Stimulated activated CD4-positive, alpha-beta T cell treated with anti-CD3 and anti-CD28 coated beads, Interleukin-1b, Interleukin-23, amount 100 ng/mL, for 24 hours (primary cell): ENCODE measurements around the gene KCTD13.
"Not testable (repeated sequence)": the region's sequence is repeated elsewhere in the genome, so short reads cannot be mapped to it uniquely, and the experiment has no call there.

Source experiments
- DNase-seq, 4 experiments: peaks; one replicate each; pipeline ENCODE4 v3.0.0-alpha.2; 2020; ENCODE audit warnings: low read depth in 4 of 4, low spot score in 1 of 4

KCTD13 gene

DNA sequence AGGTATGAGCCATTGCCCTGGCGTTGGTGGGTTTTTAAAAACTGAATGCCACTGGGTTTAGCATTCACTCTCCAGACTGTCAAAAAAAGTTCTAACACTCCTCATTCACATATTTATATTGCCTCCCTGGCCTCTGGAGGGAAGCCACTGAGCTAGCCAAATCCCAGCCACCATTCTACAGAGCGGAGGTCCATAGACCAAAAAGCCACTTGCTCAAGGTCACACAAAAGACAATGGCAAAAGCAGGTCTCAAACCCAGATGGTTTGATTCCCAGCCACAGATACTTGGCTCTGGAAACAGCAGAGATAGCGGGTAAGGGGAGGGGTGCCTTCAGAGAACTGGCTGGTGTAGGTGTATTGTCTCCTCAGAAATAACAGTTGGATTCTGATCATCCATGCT, 45.0 kb downstream of the KCTD13 start:
- no peak for DNase-seq

DNA sequence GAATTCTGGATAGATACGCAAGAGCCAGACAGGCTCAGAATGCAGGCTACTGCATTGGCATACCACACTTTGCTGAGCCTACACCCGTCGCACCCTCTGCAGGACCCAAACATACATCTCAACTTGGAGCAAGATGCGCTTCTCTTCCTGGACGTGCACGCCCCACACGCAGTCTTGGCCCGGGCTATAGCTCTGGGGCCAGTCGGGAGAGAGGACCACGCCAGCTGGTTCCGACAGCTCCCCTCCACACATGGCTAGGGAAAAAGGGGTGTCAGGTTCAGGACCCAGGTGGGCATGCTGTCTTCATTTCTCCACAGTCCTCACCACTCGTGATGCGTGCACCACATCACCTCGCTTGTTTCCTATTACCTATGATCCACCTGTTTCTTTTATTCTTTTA, 47.9 kb downstream of the KCTD13 start:
- no peak for DNase-seq

DNA sequence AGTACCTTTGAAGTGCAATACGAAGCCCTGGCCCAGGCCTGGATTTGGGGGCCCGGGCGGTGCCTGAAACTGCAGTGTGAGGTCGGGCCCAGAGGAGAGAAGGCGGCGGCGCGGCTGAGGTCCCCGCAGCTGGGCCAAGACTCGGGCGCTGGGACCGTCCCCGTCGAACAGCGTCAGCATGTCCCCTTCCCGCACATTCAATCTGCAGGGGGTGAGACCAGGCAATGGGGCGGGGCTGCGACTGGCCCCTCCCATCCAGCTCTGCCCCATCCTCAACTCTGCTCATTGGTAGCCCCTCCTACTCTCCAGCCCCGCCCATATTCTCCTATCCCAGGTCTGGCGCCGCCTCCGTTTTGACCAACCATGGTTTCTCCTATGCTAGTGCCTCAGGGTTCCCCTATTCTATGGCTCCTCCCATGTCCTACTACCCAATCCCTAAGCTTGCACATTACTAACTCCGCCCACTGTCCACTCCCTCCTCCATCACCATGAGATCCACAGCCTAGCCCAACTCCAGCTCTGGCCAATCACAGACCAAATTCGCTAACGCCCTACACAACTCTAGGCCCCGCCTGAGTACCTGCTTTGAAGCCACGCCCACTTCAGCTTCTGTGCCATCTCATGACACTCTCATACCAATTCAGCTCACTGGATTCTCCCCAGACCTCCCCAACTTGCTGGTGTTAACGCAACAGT, 48.6 kb downstream of the KCTD13 start:
- DNase-seq: peak in 2 of 4 experiments; percentile 25 to 53

DNA sequence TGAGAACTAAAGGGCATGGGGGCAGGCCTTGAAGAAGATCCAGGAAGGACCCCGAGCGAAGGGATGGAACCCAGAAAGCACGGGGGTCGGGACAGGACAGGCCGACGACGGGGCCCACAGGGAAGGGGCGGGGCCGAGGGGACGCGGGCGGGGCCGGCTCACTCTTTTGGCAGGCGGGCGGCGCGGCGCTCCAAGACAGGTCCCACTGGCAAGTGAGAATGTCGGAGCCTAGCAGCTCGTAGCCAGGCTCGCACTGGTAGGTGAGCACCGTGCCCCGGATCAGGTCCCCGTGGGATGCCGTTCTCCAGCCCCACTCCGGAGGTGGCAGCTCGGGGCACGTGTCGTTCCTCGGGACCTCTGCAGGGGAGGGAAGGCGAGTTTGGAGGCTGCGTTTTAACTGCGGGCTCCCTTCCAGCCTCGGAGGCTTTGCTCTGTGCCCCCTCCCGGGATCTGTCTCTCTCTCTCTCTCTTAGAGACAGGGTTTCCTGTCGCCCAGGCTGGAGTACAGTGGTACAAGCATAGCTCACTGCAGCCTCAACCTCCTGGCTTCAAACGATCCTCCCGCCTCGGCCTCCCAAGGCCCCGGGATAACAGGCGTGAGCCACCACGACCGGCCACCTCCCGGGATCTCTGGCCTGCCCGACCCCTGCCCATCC, 49.3 kb downstream of the KCTD13 start:
- DNase-seq: peak in 1 of 4 experiments; percentile 22

DNA sequence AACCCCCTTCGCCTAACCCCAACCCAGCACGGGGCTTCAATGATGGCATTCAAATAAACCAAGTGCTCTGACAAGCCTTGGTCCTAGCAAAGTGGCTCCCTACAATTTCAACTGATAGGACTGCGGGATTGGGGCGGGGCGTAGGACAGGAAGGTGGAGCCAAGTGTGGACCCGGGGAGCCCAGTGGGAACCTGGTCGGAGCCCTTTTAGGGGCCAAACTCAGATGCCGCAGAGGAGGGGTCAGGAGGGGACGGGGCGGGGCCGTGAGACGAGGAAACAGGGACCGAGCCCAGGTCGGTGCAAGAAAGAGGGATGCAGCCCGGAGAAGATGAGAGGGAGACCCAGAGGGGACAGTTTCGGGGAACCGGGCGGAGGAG, 49.8 kb downstream of the KCTD13 start:
- DNase-seq: no peak

DNA sequence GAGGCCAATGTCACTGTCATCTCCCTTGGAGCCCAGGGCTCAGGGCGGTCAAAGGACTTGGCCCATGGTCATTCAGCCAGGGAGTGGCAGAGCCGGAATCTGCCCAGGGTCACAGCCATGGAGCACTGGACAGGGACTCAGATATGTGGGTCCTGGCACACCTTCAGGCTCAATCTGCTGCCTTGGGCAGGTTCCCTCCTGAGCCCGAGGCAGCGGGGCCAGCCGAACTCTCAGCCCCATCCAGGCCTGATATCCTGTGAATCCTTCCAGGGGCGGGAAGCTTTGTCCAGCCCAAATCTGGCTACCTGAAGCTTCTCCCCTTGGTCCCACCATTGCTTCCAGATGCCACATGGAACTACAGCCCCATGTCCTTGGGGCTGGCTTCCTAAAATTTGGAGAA, 50.8 kb downstream of the KCTD13 start:
- DNase-seq: no peak

DNA sequence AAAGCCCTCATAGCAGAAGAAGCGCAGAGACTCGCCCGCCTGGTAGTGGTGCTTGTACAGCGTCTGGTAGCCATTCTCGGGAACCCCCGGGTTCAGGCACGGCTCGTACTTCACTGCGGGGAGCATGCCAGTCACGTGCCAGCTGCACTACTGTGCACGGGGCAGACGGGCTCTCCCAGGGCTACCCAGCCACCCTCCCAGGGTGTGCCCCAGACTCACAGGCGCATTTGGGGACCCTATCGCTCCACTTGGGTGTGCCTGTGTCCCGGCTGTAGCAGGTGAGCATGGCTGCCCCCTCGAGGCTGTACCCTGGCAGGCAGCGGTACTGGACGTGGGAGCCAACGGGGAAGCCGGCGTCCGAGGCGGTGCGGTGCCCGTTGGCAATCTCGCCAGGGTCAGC, 52.7 kb downstream of the KCTD13 start:
- DNase-seq: no peak

DNA sequence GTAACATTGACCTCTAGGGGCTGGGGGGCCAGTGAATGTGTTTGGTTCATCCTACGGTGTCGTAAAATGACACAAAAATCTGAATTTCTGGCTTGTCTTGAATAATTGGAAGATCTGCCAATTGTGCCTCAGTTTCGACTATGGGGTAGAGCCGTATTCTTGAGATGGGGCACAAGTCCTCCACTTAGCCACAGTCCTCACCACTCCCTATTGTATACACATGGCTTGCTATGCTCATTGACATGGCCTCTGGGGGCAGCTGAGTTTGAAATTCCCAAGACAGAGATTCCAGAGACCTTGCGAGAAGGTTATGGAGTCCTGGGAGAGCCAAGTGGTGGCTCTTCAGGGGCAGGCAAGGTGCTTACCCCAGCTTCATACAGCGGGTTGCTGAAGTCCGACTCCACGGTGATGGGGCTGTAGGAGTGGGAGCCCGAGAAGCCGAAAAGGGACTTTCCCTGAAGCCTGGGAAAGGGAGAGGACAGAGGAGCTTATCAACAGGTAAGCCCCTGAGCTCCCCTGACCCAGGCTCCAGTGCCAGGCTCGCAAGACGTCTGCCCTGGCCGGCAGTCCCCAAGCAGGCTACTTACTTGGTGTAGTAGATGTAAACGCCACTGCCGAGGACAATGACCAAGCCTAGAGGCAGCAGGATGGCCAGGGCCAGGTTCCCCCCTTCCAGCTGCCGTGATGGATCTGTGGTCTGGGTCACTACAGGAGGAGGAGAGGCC, 54.0 kb downstream of the KCTD13 start:
- DNase-seq: no peak

DNA sequence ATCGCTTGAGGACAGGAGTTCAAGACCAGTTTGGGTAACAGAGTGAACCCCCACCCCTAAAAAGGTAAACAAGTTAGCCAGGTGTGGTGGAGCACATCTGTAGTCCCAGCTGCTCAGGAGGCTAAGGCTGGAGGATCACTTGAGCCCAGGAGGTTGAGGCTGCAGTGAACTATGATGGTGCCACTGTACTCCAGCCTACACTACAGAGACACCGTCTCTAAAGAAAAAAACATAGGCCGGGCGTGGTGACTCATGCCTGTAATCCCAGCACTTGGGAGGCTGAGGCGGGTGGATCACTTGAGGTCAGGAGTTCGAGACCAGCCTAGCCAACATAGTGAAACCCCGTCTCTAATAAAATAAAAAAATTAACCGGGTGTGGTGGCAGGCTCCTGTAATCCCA, 57.0 kb downstream of the KCTD13 start:
- not testable (repeated sequence) for DNase-seq

DNA sequence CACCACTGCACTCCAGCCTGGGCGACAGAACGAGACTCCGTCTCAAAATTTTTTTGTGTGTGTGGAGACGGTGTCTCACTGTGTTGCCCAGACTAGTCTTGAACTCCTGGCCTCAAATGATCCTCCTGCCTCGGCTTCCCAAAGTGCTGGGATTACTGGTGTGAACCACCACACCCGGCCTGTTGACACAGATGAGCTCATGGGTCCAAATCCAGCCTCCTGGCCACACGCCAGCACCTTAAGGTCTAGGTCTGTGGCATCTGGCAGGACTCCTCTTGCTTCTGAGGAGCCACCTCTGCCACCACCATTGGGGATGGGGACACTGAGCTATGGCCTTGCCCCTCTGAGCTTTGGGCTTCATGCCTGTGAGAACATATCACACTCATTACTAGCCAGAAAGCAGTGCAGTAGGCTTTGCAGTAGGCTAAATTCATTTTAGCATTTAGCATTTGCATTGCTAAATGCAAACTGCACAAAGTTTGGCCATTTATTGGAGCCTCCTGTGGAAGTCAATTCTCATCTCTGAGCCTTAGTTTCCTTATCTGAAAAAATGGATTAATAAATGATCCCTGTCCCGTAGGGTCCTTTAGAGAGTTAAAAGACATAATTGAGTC, 57.5 kb downstream of the KCTD13 start:
- DNase-seq: no peak

DNA sequence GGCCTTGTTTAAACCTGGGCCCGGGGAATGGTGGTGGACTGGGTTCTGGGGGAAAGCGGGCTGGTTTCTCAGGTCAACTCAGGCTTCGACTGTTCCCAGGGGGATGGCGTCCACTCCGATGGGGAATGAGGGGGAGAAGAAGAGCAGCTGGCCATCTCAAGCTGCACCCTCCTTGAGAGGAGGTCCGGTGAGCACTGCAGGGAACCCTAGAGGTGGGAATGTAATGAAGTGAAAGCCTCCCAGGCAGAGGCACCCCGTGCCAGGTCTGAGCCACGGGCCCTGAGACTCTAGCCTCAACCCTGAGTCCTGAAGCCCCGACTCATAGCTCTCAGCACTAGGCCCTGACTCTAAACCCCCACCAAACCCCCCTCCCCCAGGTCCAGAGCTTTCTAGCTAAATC, 61.8 kb downstream of the KCTD13 start:
- no peak for DNase-seq

DNA sequence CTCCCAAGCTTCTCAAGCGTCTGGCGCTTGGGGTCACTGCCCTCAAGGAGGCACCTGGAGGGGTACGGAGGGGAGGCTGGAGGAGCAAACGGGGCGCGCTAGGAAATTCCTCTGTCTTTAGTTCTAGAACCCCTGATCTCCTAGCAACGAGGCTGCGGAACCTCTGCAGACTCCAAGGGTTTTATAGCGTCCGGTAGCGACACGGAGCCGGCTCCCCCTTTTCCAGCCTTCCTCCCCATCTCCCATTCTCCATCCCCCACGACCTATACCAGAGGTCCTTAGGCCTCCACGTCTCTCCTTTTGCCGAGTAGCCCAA, 62.4 kb downstream of the KCTD13 start:
- no peak for DNase-seq

DNA sequence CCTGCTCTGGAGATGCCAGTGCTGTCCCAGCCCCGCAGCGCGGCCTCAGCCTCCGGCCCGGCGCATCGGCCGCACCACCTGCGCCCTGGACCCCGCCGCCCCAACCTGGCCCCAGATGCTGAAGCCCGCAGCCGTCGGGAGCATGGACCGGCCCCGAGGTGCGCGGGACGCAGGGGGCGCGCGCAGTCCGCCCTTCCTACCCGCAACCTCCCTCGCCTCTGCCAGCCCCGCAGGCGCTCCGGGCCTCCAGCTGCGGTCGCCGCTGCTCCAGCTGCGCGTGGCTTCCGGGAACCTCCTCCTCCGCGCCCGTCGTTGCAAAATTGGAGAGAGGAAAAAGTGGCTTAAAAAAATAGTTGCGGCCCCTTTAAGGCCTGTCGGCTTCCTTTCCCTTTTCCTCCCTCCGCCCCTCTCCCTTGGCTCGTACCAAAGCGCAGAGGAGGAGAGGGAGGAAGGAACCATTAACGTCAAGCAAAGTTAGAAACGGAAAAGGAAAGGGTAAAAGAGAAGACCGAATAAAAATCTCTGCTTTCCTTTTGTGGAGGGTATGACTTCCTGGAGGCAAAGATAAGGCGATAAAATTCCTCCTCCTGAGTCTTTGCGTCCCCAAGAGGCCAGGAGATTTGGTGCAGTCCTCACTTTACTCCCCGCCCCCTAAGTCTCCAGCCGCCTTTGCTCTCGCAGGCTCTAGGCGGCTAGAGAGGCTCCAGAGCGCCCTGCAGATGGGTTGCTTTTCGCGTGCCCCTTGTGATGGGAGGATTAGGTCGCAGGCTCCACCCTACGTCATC, 63.0 kb downstream of the KCTD13 start, which contains the start of gene CDIPT:
CDIPT (minus strand) TSS at position 343 of the 785 bp plus-strand sequence. CDS start 369 bp downstream, outside the sequence.
- peak; percentile 76 to 89 (median 86) for DNase-seq

DNA sequence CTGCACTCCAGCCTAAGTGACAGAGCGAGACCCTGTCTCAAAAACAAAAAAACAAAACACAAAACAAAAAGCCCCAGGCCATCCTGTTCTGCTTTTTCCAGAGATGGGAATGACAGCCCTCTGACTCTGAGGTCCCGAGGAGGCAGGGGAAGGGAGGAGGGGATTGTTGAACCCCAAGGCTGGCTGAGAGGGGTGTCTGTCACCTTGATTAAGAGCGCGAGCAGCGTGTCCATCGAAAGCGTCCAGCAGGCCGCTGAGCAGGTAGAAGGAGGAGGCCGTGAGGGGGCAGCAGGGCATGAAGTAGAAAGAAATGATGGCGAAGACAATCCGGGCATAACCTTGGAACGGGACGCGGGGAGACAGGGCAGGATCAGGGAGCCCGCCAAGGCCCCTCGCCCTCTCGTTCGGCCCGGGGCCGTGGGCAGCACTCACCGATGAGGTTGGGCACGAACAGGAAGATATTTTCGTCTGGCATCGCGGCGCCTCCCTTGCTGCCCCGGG, 63.6 kb downstream of the KCTD13 start:
- DNase-seq: no peak

DNA sequence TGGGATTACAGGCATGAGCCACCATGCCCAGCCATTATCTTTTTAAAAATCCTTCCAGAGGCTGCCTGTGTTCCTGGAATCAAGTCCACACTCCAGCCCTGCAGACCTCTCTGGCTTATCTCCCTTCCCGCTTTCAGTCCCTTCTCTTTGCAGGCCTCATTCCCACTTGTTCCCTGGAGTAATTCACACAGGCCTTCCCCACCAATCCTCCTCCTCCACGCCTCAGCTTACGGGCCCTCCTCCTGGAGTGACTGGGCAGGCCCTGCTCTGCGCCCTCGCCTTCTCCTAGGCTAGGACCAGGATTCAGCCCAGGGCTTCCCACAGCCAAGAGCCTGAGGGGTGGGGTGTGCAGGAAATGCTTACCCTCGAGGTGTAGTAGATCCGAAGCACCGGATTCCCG, 65.8 kb downstream of the KCTD13 start:
- DNase-seq: no peak

DNA sequence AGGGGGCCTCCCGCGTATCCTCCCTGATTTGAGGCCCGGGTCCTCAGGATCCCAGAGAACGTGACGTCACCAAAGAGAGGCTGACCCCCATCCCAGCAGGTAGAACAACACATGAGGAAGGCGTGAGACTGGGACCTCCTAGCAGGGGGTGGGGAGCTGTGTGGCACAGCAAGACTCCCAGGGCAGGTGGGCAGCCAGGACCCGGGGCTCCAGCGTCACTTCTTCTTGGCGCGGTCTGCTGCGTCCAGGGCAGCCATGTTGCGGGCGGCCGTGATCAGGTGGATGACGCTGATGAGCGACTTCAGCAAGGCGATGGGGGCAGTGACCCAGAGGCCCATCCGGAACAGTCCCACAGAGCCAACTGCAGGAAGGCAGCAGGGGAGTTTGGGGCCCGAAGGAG, 67.1 kb downstream of the KCTD13 start:
- DNase-seq: no peak

DNA sequence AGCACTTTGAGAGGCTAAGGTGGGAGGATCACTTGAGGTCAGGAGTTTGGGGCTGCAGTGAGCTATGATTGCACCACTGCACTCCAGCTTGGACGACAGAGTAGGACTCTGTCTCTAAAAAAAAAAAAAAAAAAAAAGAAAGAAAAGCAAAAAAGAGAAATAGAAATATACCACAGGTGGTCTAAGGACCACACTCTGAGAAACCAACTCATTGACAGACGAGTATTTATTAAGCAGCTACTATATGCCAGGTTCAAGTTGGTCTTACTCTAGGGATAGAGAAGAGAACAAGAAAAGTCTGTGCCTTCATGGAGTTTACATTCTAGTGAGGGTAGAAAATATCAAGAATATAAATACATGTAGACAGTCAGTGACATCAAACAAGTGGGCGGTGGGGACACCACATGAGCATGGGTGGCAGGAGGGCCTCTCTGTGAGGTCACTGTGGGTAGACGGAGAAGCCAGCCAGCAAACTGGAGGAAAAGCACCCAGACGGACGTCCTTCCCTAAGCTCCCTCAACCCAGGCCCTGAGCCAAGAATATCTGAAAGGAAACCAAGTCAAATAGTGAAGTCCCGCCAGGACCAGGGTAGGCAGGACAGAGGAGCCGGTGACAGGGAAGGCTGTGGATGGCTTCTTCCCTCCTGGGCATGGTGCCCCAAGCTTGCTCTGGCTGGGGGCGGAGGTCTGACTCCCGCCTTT, 67.7 kb downstream of the KCTD13 start:
- no peak for DNase-seq

DNA sequence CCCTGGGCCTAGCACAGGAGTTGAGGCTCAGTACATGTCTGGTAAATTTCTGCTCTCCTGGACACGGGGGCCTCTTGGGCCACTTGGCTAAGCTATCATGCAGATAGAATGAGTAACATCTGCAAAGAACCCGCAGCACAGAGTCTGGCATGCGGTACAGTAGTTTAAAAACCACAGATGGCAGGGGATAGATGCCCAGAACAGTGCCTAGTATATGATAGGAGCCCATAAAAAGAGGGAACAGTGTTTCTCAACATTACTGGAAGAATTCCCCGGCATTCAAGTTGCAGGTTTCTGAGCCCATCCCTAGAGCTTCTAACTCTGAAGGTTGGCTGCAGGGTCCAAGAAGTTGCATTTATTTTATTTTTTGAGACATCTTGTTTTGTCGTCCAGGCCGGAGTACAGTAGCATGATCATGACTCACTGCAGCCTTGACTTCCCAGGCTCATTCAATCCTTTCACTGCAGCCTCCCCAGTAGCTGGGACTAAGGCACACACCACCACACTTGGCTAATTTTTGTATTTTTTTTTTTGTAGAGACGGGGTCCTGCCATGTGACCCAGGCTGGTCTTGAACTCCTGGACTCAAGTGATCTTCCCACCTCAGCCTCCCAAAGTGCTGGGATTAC, 68.8 kb downstream of the KCTD13 start:
- DNase-seq: no peak
